K562 (cell line): ENCODE results near the gene RPS27. TPM values are rescaled to one million over a fixed set of nuclear protein-coding genes. Genes with fewer than 3 reads are reported as not detected.
A peak's percentile ranks its signal among the peaks of the same experiment; 100 is the strongest.

ENCODE experiments used
- ETS1 ChIP-seq: conservative IDR thresholded peaks from 2 replicates; pipeline ENCODE4 v1.6.1; 2011; ENCODE audit warnings: low read depth, mild to moderate bottlenecking, low read length; ENCODE audit not compliant: control insufficient read depth
- FOXA1 ChIP-seq: fragments of 450-650 bp; IDR thresholded peaks from 2 replicates; pipeline ENCODE4 v1.6.1; 2016; ENCODE audit warnings: mild to moderate bottlenecking, borderline replicate concordance
- HMG20A ChIP-seq: fragments of 450-650 bp; formaldehyde crosslinking; conservative IDR thresholded peaks from 2 replicates; pipeline ENCODE4 v1.4.0; 2020; ENCODE audit warnings: mild to moderate bottlenecking, mixed read lengths
- KLF1 ChIP-seq: fragments of 450-650 bp; IDR thresholded peaks from 2 replicates; pipeline ENCODE4 v1.6.1; 2016; ENCODE audit warnings: missing genetic modification characterization, missing compliant biosample characterization
- PHB ChIP-seq: fragments of 250-450 bp; sonication (Bioruptor Pico); IDR thresholded peaks from 2 replicates; pipeline ENCODE4 v1.5.0; 2021
- PRMT5 ChIP-seq: sonication (generic); formaldehyde crosslinking; IDR thresholded peaks from 2 replicates; pipeline ENCODE4 v1.5.0; 2020; ENCODE audit warnings: missing genetic modification reagents
- PURB ChIP-seq: sonication (generic); formaldehyde crosslinking; IDR thresholded peaks from 2 replicates; pipeline ENCODE4 v1.9.0; 2021; ENCODE audit warnings: low read depth, mild to moderate bottlenecking, missing genetic modification reagents
- RBM15 ChIP-seq: fragments of 200-400 bp; formaldehyde crosslinking; IDR thresholded peaks from 2 replicates; pipeline ENCODE4 v1.6.1; 2018; ENCODE audit warnings: mild to moderate bottlenecking, low read length, moderate library complexity; ENCODE audit not compliant: insufficient read depth
- SIN3B ChIP-seq: fragments of 450-650 bp; IDR thresholded peaks from 2 replicates; pipeline ENCODE4 v1.6.1; 2017; ENCODE audit warnings: low read depth, mild to moderate bottlenecking, moderate library complexity
- SMARCE1 ChIP-seq: fragments of 450-650 bp; IDR thresholded peaks from 2 replicates; pipeline ENCODE4 v1.7.1; 2016; ENCODE audit warnings: mild to moderate bottlenecking
- TFAM ChIP-seq: fragments of 250-450 bp; sonication (Bioruptor Pico); conservative IDR thresholded peaks from 2 replicates; pipeline ENCODE4 v1.5.0; 2021; ENCODE audit warnings: mild to moderate bottlenecking, moderate library complexity
- TFE3 ChIP-seq: fragments of 450-650 bp; formaldehyde crosslinking; IDR thresholded peaks from 2 replicates; pipeline ENCODE4 v1.4.0; 2020; ENCODE audit warnings: mild to moderate bottlenecking, mixed read lengths
- TRIM24 ChIP-seq, 2 experiments: fragments of 450-650 bp; IDR thresholded peaks; 2 replicates each; pipeline ENCODE4 v1.6.1; 2016
- U2AF2 ChIP-seq: fragments of 200-400 bp; formaldehyde crosslinking; optimal IDR thresholded peaks from 2 replicates; pipeline ENCODE3; 2017; ENCODE audit warnings: low read depth, mild to moderate bottlenecking, low read length
- WHSC1 ChIP-seq: IDR thresholded peaks from one replicate; pipeline ENCODE4 v1.6.1; 2012; ENCODE audit warnings: low read length, control low read depth, inconsistent platforms
- ZNF395 ChIP-seq: fragments of 200-800 bp; sonication (Bioruptor generic); IDR thresholded peaks from 2 replicates; pipeline ENCODE4 v1.6.1; 2017; ENCODE audit warnings: missing genetic modification characterization, missing compliant biosample characterization
- ZNF655 ChIP-seq: fragments of 250-450 bp; sonication (Bioruptor Pico); IDR thresholded peaks from 2 replicates; pipeline ENCODE4 v1.5.0; 2021
- polyA plus RNA-seq, 8 experiments: library from polyadenylated mRNA; depleted of rRNA in 4 of 8; stranded (reverse) in 5 of 8; unstranded in 3 of 8; fragments of >200 nt; fragmentation: Nextera tagmentation in 2 of 8; fragmentation: Illumina TruSeq in 1 of 8; extraction: Ambion mirVana in 2 of 8; extraction: Trizol in 1 of 8; gene quantifications; 2 replicates each; pipeline versions ENCODE4 v1.2.1 to v1.2.3, GENCODE V29; 2011 to 2014; ENCODE audit warnings: inconsistent platforms in 1 of 8, missing spikeins in 1 of 8
- total RNA-seq, 7 experiments: library from RNA; depleted of rRNA in 6 of 7; stranded (reverse); fragments of >200 nt in 6 of 7; fragmentation: Illumina TruSeq in 2 of 7; extraction: Trizol in 2 of 7; gene quantifications; 2 replicates each; pipeline versions ENCODE4 v1.2.1 to v1.2.3, GENCODE V29; 2011 to 2021; ENCODE audit warnings: low replicate concordance in 1 of 7
- TF ChIP-seq, protein P1 (sequence below), 2 experiments: fragments of 450-650 bp; IDR thresholded peaks; 2 replicates each; pipeline ENCODE4 v1.6.1; 2018; ENCODE audit warnings: mild to moderate bottlenecking in 2 of 2, low read depth in 1 of 2; ENCODE audit not compliant: partially characterized antibody in 2 of 2
- TF ChIP-seq, protein P2 (sequence below): fragments of 250-450 bp; sonication (Bioruptor Pico); IDR thresholded peaks from 2 replicates; pipeline ENCODE4 v1.9.0; 2021; ENCODE audit warnings: mild to moderate bottlenecking

Gene RPS27
- total and polyA plus RNA-seq, 9 of the 15 experiments (the other 6 are each of a cell fraction or from before 2014, with no cell fraction given), result 2,091 to 9,377 (median 6,706) TPM

DNA sequence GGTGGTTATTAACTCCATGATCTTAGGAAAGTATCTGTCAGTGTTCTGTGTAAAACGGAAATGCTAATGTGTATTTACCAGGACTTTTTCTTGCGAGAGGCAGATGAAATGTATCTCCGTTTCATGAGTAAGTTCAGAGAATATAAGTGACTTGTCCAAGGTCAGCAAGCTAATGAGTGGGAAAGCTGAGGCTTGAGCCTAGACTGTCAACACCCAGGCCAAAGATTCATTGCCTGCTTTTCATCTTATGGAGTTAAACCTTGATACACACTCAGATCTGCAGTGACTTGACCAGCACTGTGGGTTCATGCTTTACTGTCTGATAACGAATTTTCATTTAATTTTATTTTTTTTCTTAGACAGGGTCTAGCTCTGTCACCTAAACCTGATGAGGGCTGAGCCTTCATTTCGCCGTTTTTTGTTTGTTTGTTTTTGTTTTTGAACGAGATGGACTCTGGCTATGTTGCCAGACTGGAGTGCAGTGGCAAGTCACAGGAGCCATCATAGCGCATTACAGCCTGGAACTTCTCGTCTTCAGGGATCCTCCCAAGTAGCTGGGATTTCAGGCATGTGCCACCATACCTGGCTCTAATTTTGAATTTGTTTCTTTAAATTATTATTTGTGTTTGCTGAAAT is 12.2 kb upstream of the RPS27 start (continued):
- TF ChIP-seq, protein P1, sequence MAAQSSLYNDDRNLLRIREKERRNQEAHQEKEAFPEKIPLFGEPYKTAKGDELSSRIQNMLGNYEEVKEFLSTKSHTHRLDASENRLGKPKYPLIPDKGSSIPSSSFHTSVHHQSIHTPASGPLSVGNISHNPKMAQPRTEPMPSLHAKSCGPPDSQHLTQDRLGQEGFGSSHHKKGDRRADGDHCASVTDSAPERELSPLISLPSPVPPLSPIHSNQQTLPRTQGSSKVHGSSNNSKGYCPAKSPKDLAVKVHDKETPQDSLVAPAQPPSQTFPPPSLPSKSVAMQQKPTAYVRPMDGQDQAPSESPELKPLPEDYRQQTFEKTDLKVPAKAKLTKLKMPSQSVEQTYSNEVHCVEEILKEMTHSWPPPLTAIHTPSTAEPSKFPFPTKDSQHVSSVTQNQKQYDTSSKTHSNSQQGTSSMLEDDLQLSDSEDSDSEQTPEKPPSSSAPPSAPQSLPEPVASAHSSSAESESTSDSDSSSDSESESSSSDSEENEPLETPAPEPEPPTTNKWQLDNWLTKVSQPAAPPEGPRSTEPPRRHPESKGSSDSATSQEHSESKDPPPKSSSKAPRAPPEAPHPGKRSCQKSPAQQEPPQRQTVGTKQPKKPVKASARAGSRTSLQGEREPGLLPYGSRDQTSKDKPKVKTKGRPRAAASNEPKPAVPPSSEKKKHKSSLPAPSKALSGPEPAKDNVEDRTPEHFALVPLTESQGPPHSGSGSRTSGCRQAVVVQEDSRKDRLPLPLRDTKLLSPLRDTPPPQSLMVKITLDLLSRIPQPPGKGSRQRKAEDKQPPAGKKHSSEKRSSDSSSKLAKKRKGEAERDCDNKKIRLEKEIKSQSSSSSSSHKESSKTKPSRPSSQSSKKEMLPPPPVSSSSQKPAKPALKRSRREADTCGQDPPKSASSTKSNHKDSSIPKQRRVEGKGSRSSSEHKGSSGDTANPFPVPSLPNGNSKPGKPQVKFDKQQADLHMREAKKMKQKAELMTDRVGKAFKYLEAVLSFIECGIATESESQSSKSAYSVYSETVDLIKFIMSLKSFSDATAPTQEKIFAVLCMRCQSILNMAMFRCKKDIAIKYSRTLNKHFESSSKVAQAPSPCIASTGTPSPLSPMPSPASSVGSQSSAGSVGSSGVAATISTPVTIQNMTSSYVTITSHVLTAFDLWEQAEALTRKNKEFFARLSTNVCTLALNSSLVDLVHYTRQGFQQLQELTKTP (IDR thresholded peaks at IDR 0.05; ENCODE audit: low read depth in 1 of 2, partially characterized antibody in 2 of 2), result no peak
- TF ChIP-seq PURB (CRISPR knock-in tag) (no peak), SMARCE1 (no peak), KLF1 (no peak), FOXA1 (no peak), ZNF655 (CRISPR knock-in tag) (no peak), U2AF2 (no peak), HMG20A (CRISPR knock-in tag) (no peak), TFE3 (CRISPR knock-in tag) (no peak), TFAM (CRISPR knock-in tag) (no peak), ETS1 (no peak), PRMT5 (CRISPR knock-in tag) (no peak), WHSC1 (no peak), ZNF395 (no peak), SIN3B (0 out of 2 replicates have a peak, but pooled peaks have one; percentile 17), TRIM24 (IDR thresholded peaks at IDR 0.05) (no peak), PHB (no peak), RBM15 (no peak)
- TF ChIP-seq, protein P2, sequence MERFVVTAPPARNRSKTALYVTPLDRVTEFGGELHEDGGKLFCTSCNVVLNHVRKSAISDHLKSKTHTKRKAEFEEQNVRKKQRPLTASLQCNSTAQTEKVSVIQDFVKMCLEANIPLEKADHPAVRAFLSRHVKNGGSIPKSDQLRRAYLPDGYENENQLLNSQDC (CRISPR knock-in tag), result 0 out of 2 replicates have a peak, but pooled peaks have one; percentile 10
